HepG2 (cell line): Measurements from ENCODE around the gene STRN3. TPM values are rescaled to one million over a fixed set of nuclear protein-coding genes. Genes with fewer than 3 reads are reported as not detected.

Source experiments
- GLI4 ChIP-seq: sonication (generic); formaldehyde crosslinking; IDR thresholded peaks from 2 replicates; pipeline ENCODE4 v1.5.1; 2020; ENCODE audit warnings: missing genetic modification reagents, mild to moderate bottlenecking, moderate library complexity, borderline replicate concordance
- HDAC1 ChIP-seq: sonication (generic); formaldehyde crosslinking; IDR thresholded peaks from 2 replicates; pipeline ENCODE4 v1.5.1; 2020; ENCODE audit warnings: mild to moderate bottlenecking, missing genetic modification reagents
- IKZF4 ChIP-seq: sonication (generic); formaldehyde crosslinking; IDR thresholded peaks from 2 replicates; pipeline ENCODE4 v1.5.1; 2020; ENCODE audit warnings: borderline replicate concordance, mild to moderate bottlenecking, low read depth, missing genetic modification reagents; ENCODE audit errors: not compliant biosample characterization
- KDM1A ChIP-seq: IDR thresholded peaks from 2 replicates; pipeline ENCODE4 v1.6.1; 2016; ENCODE audit warnings: missing compliant biosample characterization
- MED1 ChIP-seq: sonication (generic); formaldehyde crosslinking; IDR thresholded peaks from 2 replicates; pipeline ENCODE4 v1.4.0; 2020; ENCODE audit warnings: missing genetic modification reagents
- PATZ1 ChIP-seq: sonication (generic); formaldehyde crosslinking; IDR thresholded peaks from 2 replicates; pipeline ENCODE4 v1.4.0; 2020; ENCODE audit warnings: missing genetic modification reagents
- POGK ChIP-seq: sonication (generic); formaldehyde crosslinking; conservative IDR thresholded peaks from 2 replicates; pipeline ENCODE4 v1.8.0; 2022; ENCODE audit warnings: mild to moderate bottlenecking, moderate library complexity, missing genetic modification reagents
- RARA ChIP-seq: IDR thresholded peaks from 2 replicates; pipeline ENCODE4 v1.6.1; 2016; ENCODE audit warnings: missing genetic modification reagents, missing compliant biosample characterization
- RBAK ChIP-seq: sonication (generic); formaldehyde crosslinking; IDR thresholded peaks from 2 replicates; pipeline ENCODE4 v1.5.1; 2020; ENCODE audit warnings: mild to moderate bottlenecking, missing genetic modification reagents
- YEATS2 ChIP-seq: sonication (generic); formaldehyde crosslinking; IDR thresholded peaks from 2 replicates; pipeline ENCODE4 v1.4.0; 2020; ENCODE audit warnings: missing genetic modification reagents, borderline replicate concordance
- ZBTB26 ChIP-seq: IDR thresholded peaks from 2 replicates; pipeline ENCODE4 v1.6.1; 2016; ENCODE audit warnings: missing compliant biosample characterization, missing genetic modification reagents, borderline replicate concordance
- ZFX ChIP-seq: sonication (generic); formaldehyde crosslinking; IDR thresholded peaks from 2 replicates; pipeline ENCODE4 v1.4.0; 2020; ENCODE audit warnings: mild to moderate bottlenecking, low read depth, missing genetic modification reagents, moderate library complexity
- ZNF292 ChIP-seq: sonication (generic); formaldehyde crosslinking; IDR thresholded peaks from 2 replicates; pipeline ENCODE4 v1.8.1; 2022; ENCODE audit warnings: mild to moderate bottlenecking, low read depth, missing genetic modification reagents, borderline replicate concordance
- ZNF296 ChIP-seq: sonication (generic); formaldehyde crosslinking; conservative IDR thresholded peaks from 2 replicates; pipeline ENCODE4 v1.5.0; 2020; ENCODE audit warnings: mild to moderate bottlenecking, missing genetic modification reagents
- ZNF547 ChIP-seq: sonication (generic); formaldehyde crosslinking; IDR thresholded peaks from 2 replicates; pipeline ENCODE4 v1.5.1; 2020; ENCODE audit warnings: mild to moderate bottlenecking, missing genetic modification reagents
- ZNF644 ChIP-seq: IDR thresholded peaks from 2 replicates; pipeline ENCODE4 v1.6.1; 2016; ENCODE audit warnings: low read depth
- ZNF784 ChIP-seq: sonication (generic); formaldehyde crosslinking; IDR thresholded peaks from 2 replicates; pipeline ENCODE4 v1.5.1; 2020; ENCODE audit warnings: missing genetic modification reagents, mild to moderate bottlenecking, borderline replicate concordance
- polyA plus RNA-seq, 8 experiments: library from polyadenylated mRNA; depleted of rRNA in 3 of 8; stranded (reverse) in 7 of 8; unstranded in 1 of 8; fragments of >200 nt; fragmentation: Illumina TruSeq in 4 of 8; extraction: Trizol in 4 of 8; gene quantifications; 2 replicates each; pipeline versions ENCODE4 v1.2.1 to v1.2.3, GENCODE V29; 2011 to 2016; ENCODE audit warnings: low read depth in 4 of 8, missing spikeins in 1 of 8, mixed read lengths in 1 of 8; ENCODE audit not compliant: insufficient read depth in 1 of 8
- total RNA-seq, 5 experiments: library from RNA; depleted of rRNA; stranded (reverse); fragments of >200 nt; fragmentation: Illumina TruSeq; extraction: Trizol; gene quantifications; 2 replicates each; pipeline ENCODE4 v1.2.3, GENCODE V29; 2016; ENCODE audit warnings: low read depth in 1 of 5
- TF ChIP-seq, protein P1 (sequence below): IDR thresholded peaks from 2 replicates; pipeline ENCODE4 v1.6.1; 2012; ENCODE audit warnings: low read depth, low read length, improper control_type of control experiment

Gene STRN3
- total and polyA plus RNA-seq, 2 of the 13 experiments (the other 11 are each of a cell fraction or from before 2014, with no cell fraction given), result 49.4 to 123 TPM

DNA sequence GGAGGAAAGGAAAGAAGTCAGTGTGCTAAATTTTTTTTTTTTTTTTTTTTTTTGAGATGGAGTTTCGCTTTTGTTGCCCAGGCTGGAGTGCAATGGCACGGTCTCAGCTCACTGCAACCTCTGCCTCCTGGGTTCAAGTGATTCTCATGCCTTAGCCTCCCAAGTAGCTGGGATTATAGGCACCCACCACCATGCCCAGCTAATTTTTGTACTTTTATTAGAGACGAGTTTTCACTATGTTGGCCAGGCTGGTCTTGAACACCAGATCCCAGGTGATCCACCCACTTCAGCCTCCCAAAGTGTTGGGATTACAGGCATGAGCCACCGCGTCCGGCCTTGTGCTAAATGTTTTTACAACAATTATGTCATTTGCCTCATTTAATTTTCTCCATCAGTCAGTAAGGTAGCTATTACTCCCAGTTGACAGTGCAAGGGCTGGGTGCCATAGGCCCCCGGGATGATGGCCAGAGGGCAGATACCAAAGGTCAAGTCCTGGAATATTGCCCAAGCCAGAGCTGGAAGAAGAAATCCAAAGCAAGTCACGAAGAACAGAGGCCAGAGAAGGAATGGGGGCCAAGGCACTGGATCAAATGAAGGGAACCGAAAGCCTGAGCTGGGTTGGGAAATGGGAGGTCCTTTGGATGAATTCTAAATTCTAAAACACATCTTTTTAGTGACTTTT lies 26.9 kb upstream of the STRN3 start (continued):
- TF ChIP-seq ZFX (0 out of 2 replicates have a peak, but pooled peaks have one; percentile 24), RBAK (CRISPR knock-in tag) (peak; percentile 77; the same call in 1 of the 2 replicates), ZNF644 (CRISPR knock-in tag) (peak; percentile 93), GLI4 (CRISPR knock-in tag) (0 out of 2 replicates have a peak, but pooled peaks have one; percentile 76), MED1 (CRISPR knock-in tag) (peak; percentile 59), HDAC1 (0 out of 2 replicates have a peak, but pooled peaks have one; percentile 24), ZNF296 (CRISPR knock-in tag) (peak; percentile 73; the same call in 1 of the 2 replicates), YEATS2 (CRISPR knock-in tag) (peak; percentile 40; the same call in 1 of the 2 replicates), ZNF547 (peak; percentile 73; the same call in 1 of the 2 replicates), KDM1A (CRISPR knock-in tag) (0 out of 2 replicates have a peak, but pooled peaks have one; percentile 9), ZBTB26 (CRISPR knock-in tag) (peak; percentile 62), IKZF4 (peak; percentile 55), RARA (CRISPR knock-in tag) (0 out of 2 replicates have a peak, but pooled peaks have one; percentile 15), ZNF784 (CRISPR knock-in tag) (peak; percentile 73; the same call in 1 of the 2 replicates), PATZ1 (CRISPR knock-in tag) (peak; percentile 85), POGK (0 out of 2 replicates have a peak, but pooled peaks have one; percentile 32), ZNF292 (CRISPR knock-in tag) (0 out of 2 replicates have a peak, but pooled peaks have one; percentile 16)
- TF ChIP-seq, protein P1, sequence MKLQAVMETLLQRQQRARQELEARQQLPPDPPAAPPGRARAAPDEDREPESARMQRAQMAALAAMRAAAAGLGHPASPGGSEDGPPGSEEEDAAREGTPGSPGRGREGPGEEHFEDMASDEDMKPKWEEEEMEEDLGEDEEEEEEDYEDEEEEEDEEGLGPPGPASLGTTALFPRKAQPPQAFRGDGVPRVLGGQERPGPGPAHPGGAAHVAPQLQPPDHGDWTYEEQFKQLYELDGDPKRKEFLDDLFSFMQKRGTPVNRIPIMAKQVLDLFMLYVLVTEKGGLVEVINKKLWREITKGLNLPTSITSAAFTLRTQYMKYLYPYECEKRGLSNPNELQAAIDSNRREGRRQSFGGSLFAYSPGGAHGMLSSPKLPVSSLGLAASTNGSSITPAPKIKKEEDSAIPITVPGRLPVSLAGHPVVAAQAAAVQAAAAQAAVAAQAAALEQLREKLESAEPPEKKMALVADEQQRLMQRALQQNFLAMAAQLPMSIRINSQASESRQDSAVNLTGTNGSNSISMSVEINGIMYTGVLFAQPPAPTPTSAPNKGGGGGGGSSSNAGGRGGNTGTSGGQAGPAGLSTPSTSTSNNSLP, result peak; percentile 14; the same call in 1 of the 2 replicates
